Measurements from ENCODE around the gene IQCK. TPM values are rescaled to one million over a fixed set of nuclear protein-coding genes. Genes with fewer than 3 reads are reported as not detected.
A peak's percentile ranks its signal among the peaks of the same experiment; 100 is the strongest.

IQCK gene
- total RNA-seq, 2 donors from 2014 or later, result 7.5 to 14.4 TPM

GRCh38 chr16:19907161-19907992, 189.3 kb downstream of the IQCK start:
- Histone ChIP-seq H3K4me1 (peaks cover 0 to 6% of the 10 kb centered on the region in 2 donors), H3K36me3 (no peaks in the 10 kb centered on the region), H3K9me3 (no peaks in the 10 kb centered on the region), H3K4me3 (no peak overlapping the region), H3K27me3 (no peaks in the 10 kb centered on the region), H3K27ac (no peak overlapping the region)
- DNase-seq (ENCODE audit: low spot score), result peak; percentile 68
- peak; percentile 90 to 95 for TF ChIP-seq CTCF (IDR thresholded peaks at IDR 0.05)

Other genes starting within 250 kb of the IQCK start
- 10 to 100 TPM; 68.7 to 89.9 TPM for gene GDE1, start 196.2 kb upstream of the IQCK start, total RNA-seq
- 1 to 10 TPM; 6.0 to 6.8 TPM for gene CCP110, start 194.3 kb upstream of the IQCK start, total RNA-seq
- 10 to 100 TPM; 27.0 to 28.3 TPM for gene VPS35L, start 162.6 kb upstream of the IQCK start, total RNA-seq
- gene KNOP1, start within 50 bp of the IQCK start, total RNA-seq, result 1 to 10 TPM; 4.1 to 5.4 TPM
- gene GPRC5B, start 166.6 kb downstream of the IQCK start, total RNA-seq, result 10 to 100 TPM; 39.4 to 40.0 TPM

Measured in right atrium auricular region (tissue), 2 donors.